Measurements from ENCODE around the gene LYVE1.
A peak's percentile ranks its signal among the peaks of the same experiment; 100 is the strongest.

Gene LYVE1

GRCh38 chr11:10556590-10556989, 11.9 kb downstream of the LYVE1 start:
- no peak for DNase-seq

GRCh38 chr11:10551845-10552352, 16.6 kb downstream of the LYVE1 start:
- DNase-seq: no peak

GRCh38 chr11:10551290-10551592, 17.2 kb downstream of the LYVE1 start:
- no peak for DNase-seq

- DNase-seq: no peak
Measured at GRCh38 chr11:10550503-10551289, 17.8 kb downstream of the LYVE1 start.

- no peak for DNase-seq
Measured at GRCh38 chr11:10544491-10545465, 23.7 kb downstream of the LYVE1 start.

- no peak for DNase-seq
Measured at GRCh38 chr11:10543782-10544181, 24.7 kb downstream of the LYVE1 start.

GRCh38 chr11:10542776-10543175, 25.7 kb downstream of the LYVE1 start:
- no peak for DNase-seq

GRCh38 chr11:10541561-10541930, 26.9 kb downstream of the LYVE1 start:
- no peak for DNase-seq

- peak; percentile 88 to 90 for DNase-seq
Measured at GRCh38 chr11:10540915-10541560, 27.4 kb downstream of the LYVE1 start, which contains the start of gene RNF141. RNF141 (minus strand) TSS chr11:10541187; CDS start chr11:10534158, 7,029 bp downstream.

- DNase-seq: peak in 1 of 2 donors; percentile 67
Measured at GRCh38 chr11:10540546-10540914, 27.9 kb downstream of the LYVE1 start.

- DNase-seq: no peak
Measured at GRCh38 chr11:10539339-10539738, 29.1 kb downstream of the LYVE1 start.

GRCh38 chr11:10538924-10539323, 29.5 kb downstream of the LYVE1 start:
- DNase-seq: no peak

GRCh38 chr11:10537600-10537999, 30.9 kb downstream of the LYVE1 start:
- DNase-seq: no peak

GRCh38 chr11:10534316-10534715, 34.1 kb downstream of the LYVE1 start:
- DNase-seq: no peak

GRCh38 chr11:10533323-10533722, 35.1 kb downstream of the LYVE1 start:
- DNase-seq: no peak

GRCh38 chr11:10532526-10532925, 35.9 kb downstream of the LYVE1 start:
- DNase-seq: no peak

GRCh38 chr11:10529279-10529678, 39.2 kb downstream of the LYVE1 start:
- no peak for DNase-seq

GRCh38 chr11:10528121-10528520, 40.3 kb downstream of the LYVE1 start:
- DNase-seq: no peak

GRCh38 chr11:10526974-10527918, 41.2 kb downstream of the LYVE1 start:
- DNase-seq: peak; percentile 32 to 75

GRCh38 chr11:10524471-10524870, 44.0 kb downstream of the LYVE1 start:
- DNase-seq: no peak

- no peak for DNase-seq
Measured at GRCh38 chr11:10522921-10523320, 45.5 kb downstream of the LYVE1 start.

GRCh38 chr11:10522276-10522675, 46.2 kb downstream of the LYVE1 start:
- peak in 1 of 2 donors; percentile 87 for DNase-seq

All from hippocampal formation (tissue), 2 donors.